GM12878 (cell line): ENCODE data around the gene HSFX3. TPM values are rescaled to one million over a fixed set of nuclear protein-coding genes. Genes with fewer than 3 reads are reported as not detected.

Experiments
- PKNOX1 ChIP-seq: fragments of 450-650 bp; IDR thresholded peaks from 2 replicates; pipeline ENCODE4 v1.6.1; 2016; ENCODE audit warnings: mild to moderate bottlenecking
- SIN3A ChIP-seq: IDR thresholded peaks from 2 replicates; pipeline ENCODE4 v1.6.1; 2012; ENCODE audit warnings: low read depth, low read length, improper control_type of control experiment
- YY1 ChIP-seq: IDR thresholded peaks from 2 replicates; pipeline ENCODE4 v1.6.1; 2011; ENCODE audit warnings: low read depth, mild to moderate bottlenecking, low read length
- ZNF384 ChIP-seq: IDR thresholded peaks from 2 replicates; pipeline ENCODE4 v1.6.1; 2012; ENCODE audit warnings: low read depth, mild to moderate bottlenecking, low read length, improper control_type of control experiment, borderline replicate concordance
- polyA plus RNA-seq, 11 experiments: library from polyadenylated mRNA; depleted of rRNA in 4 of 11; unstranded in 6 of 11; stranded (reverse) in 5 of 11; fragments of >200 nt; fragmentation: Nextera tagmentation in 4 of 11; fragmentation: Illumina TruSeq in 1 of 11; extraction: Ambion mirVana in 4 of 11; extraction: Trizol in 1 of 11; gene quantifications; 1 replicate in 1 of 11; 2 replicates in 10 of 11; pipeline versions ENCODE4 v1.2.1 to v1.2.3, GENCODE V29; 2011 to 2016; ENCODE audit warnings: inconsistent platforms in 2 of 11, missing spikeins in 2 of 11, low read depth in 1 of 11
- total RNA-seq, 4 experiments: library from RNA; depleted of rRNA in 3 of 4; stranded (reverse); fragments of >200 nt in 3 of 4; fragmentation: Illumina TruSeq in 1 of 4; extraction: Trizol in 1 of 4; gene quantifications; 2 replicates each; pipeline versions ENCODE4 v1.2.1 to v1.2.3, GENCODE V29; 2013 to 2021

Gene HSFX3
- total and polyA plus RNA-seq, 10 of the 15 experiments (the other 5 are each of a cell fraction or from before 2014, with no cell fraction given), result 0.05 to 0.40 (median 0.29) TPM; not detected in 5

DNA sequence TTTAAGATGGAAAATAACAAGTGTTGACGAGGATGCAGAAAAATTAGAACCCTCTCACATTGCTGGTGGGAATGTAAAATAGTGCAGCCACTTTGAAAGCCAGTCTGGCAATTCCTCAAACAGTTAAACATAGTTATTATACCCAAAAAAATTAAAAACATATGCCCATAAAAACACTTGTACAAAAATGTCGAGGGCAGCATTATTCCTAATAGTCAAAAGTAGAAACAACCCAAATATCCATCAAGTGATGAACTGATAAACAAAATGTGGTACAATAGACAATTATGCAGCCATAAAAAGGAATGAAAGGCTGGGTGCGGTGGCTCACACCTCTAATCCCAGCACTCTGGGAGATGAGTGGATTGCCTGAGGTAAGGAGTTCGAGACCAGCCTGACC, 51.0 kb downstream of the HSFX3 start (continued):
- no peak for TF ChIP-seq SIN3A
- no peak for TF ChIP-seq PKNOX1
- TF ChIP-seq YY1, result no peak
- no peak for TF ChIP-seq ZNF384

Other genes with a start within 250 kb of the HSFX3 start
Only the 7 nearest of the 8 such genes appear.
- gene IDS, start 44.6 kb downstream of the HSFX3 start, total RNA-seq (2014; rRNA removed), result 48.2 and 51.2 TPM in 2 replicates
- gene IDS, start 44.6 kb downstream of the HSFX3 start, total RNA-seq (2014; rRNA removed; fragmentation: Illumina TruSeq; extraction: Trizol), result 23.8 and 26.8 TPM in 2 replicates
- gene IDS, start 44.6 kb downstream of the HSFX3 start, total RNA-seq (2021), result 51.3 and 52.2 TPM in 2 replicates
- gene IDS, start 44.6 kb downstream of the HSFX3 start, polyA plus RNA-seq (2011; rRNA removed), result 59.3 and 79.1 TPM in 2 replicates
- 53.1 and 63.4 TPM in 2 replicates for gene IDS, start 44.6 kb downstream of the HSFX3 start, polyA plus RNA-seq (2014; fragmentation: Illumina TruSeq; extraction: Trizol)
- gene IDS, start 44.6 kb downstream of the HSFX3 start, polyA plus RNA-seq (2014; fragmentation: Nextera tagmentation; extraction: Ambion mirVana), result 1 to 10 TPM; 6.1 to 9.6 TPM
- gene IDS, start 44.6 kb downstream of the HSFX3 start, polyA plus RNA-seq (2014; rRNA removed), result 47.2 and 52.4 TPM in 2 replicates
- 10 to 100 TPM; 62.4 to 66.6 TPM for gene IDS, start 44.6 kb downstream of the HSFX3 start, polyA plus RNA-seq (2016; fragmentation: Nextera tagmentation; extraction: Ambion mirVana)
- gene EOLA1, start 8.9 kb downstream of the HSFX3 start, total RNA-seq (2014; rRNA removed), result 20.4 and 20.7 TPM in 2 replicates
- 22.0 and 24.6 TPM in 2 replicates for gene EOLA1, start 8.9 kb downstream of the HSFX3 start, total RNA-seq (2014; rRNA removed; fragmentation: Illumina TruSeq; extraction: Trizol)
- gene EOLA1, start 8.9 kb downstream of the HSFX3 start, total RNA-seq (2021), result 27.1 and 28.6 TPM in 2 replicates
- 42.3 and 42.8 TPM in 2 replicates for gene EOLA1, start 8.9 kb downstream of the HSFX3 start, polyA plus RNA-seq (2011; rRNA removed)
- 21.4 and 23.8 TPM in 2 replicates for gene EOLA1, start 8.9 kb downstream of the HSFX3 start, polyA plus RNA-seq (2014; fragmentation: Illumina TruSeq; extraction: Trizol)
- gene EOLA1, start 8.9 kb downstream of the HSFX3 start, polyA plus RNA-seq (2014; fragmentation: Nextera tagmentation; extraction: Ambion mirVana), result 10 to 100 TPM in 1 of 2 experiments, 1 to 10 TPM in 1; 9.2 to 17.6 TPM
- gene EOLA1, start 8.9 kb downstream of the HSFX3 start, polyA plus RNA-seq (2014; rRNA removed), result 24.7 and 27.1 TPM in 2 replicates
- 10 to 100 TPM; 26.5 to 26.6 TPM for gene EOLA1, start 8.9 kb downstream of the HSFX3 start, polyA plus RNA-seq (2016; fragmentation: Nextera tagmentation; extraction: Ambion mirVana)
- gene MAGEA9B, start 37.5 kb upstream of the HSFX3 start, total RNA-seq (2014; rRNA removed), result not detected in 2 replicates
- gene MAGEA9B, start 37.5 kb upstream of the HSFX3 start, total RNA-seq (2014; rRNA removed; fragmentation: Illumina TruSeq; extraction: Trizol), result not detected in 2 replicates
- not detected in 2 replicates for gene MAGEA9B, start 37.5 kb upstream of the HSFX3 start, total RNA-seq (2021)
- 0.06 and 0.08 TPM in 2 replicates for gene MAGEA9B, start 37.5 kb upstream of the HSFX3 start, polyA plus RNA-seq (2011; rRNA removed)
- gene MAGEA9B, start 37.5 kb upstream of the HSFX3 start, polyA plus RNA-seq (2014; fragmentation: Illumina TruSeq; extraction: Trizol), result not detected in 2 replicates
- gene MAGEA9B, start 37.5 kb upstream of the HSFX3 start, polyA plus RNA-seq (2014; fragmentation: Nextera tagmentation; extraction: Ambion mirVana), result not detected
- not detected in 2 replicates for gene MAGEA9B, start 37.5 kb upstream of the HSFX3 start, polyA plus RNA-seq (2014; rRNA removed)
- gene MAGEA9B, start 37.5 kb upstream of the HSFX3 start, polyA plus RNA-seq (2016; fragmentation: Nextera tagmentation; extraction: Ambion mirVana), result not detected
- 0.11 TPM in 1 of 2 replicates, not detected in the other for gene HSFX2, start 45.4 kb upstream of the HSFX3 start, total RNA-seq (2014; rRNA removed)
- 0.18 TPM in 1 of 2 replicates, not detected in the other for gene HSFX2, start 45.4 kb upstream of the HSFX3 start, total RNA-seq (2014; rRNA removed; fragmentation: Illumina TruSeq; extraction: Trizol)
- not detected in 2 replicates for gene HSFX2, start 45.4 kb upstream of the HSFX3 start, total RNA-seq (2021)
- gene HSFX2, start 45.4 kb upstream of the HSFX3 start, polyA plus RNA-seq (2011; rRNA removed), result 0.07 TPM in 1 of 2 replicates, not detected in the other
- not detected in 2 replicates for gene HSFX2, start 45.4 kb upstream of the HSFX3 start, polyA plus RNA-seq (2014; fragmentation: Illumina TruSeq; extraction: Trizol)
- gene HSFX2, start 45.4 kb upstream of the HSFX3 start, polyA plus RNA-seq (2014; fragmentation: Nextera tagmentation; extraction: Ambion mirVana), result not detected
- 0.14 TPM in 1 of 2 replicates, not detected in the other for gene HSFX2, start 45.4 kb upstream of the HSFX3 start, polyA plus RNA-seq (2014; rRNA removed)
- not detected for gene HSFX2, start 45.4 kb upstream of the HSFX3 start, polyA plus RNA-seq (2016; fragmentation: Nextera tagmentation; extraction: Ambion mirVana)
- gene TMEM185A, start 81.9 kb upstream of the HSFX3 start, total RNA-seq (2014; rRNA removed), result 11.9 and 12.5 TPM in 2 replicates
- 9.6 and 11.0 TPM in 2 replicates for gene TMEM185A, start 81.9 kb upstream of the HSFX3 start, total RNA-seq (2014; rRNA removed; fragmentation: Illumina TruSeq; extraction: Trizol)
- 13.0 and 15.0 TPM in 2 replicates for gene TMEM185A, start 81.9 kb upstream of the HSFX3 start, total RNA-seq (2021)
- 24.5 and 25.1 TPM in 2 replicates for gene TMEM185A, start 81.9 kb upstream of the HSFX3 start, polyA plus RNA-seq (2011; rRNA removed)
- gene TMEM185A, start 81.9 kb upstream of the HSFX3 start, polyA plus RNA-seq (2014; fragmentation: Illumina TruSeq; extraction: Trizol), result 11.2 and 11.5 TPM in 2 replicates
- 1 to 10 TPM; 2.4 to 3.9 TPM for gene TMEM185A, start 81.9 kb upstream of the HSFX3 start, polyA plus RNA-seq (2014; fragmentation: Nextera tagmentation; extraction: Ambion mirVana)
- gene TMEM185A, start 81.9 kb upstream of the HSFX3 start, polyA plus RNA-seq (2014; rRNA removed), result 11.6 and 11.9 TPM in 2 replicates
- gene TMEM185A, start 81.9 kb upstream of the HSFX3 start, polyA plus RNA-seq (2016; fragmentation: Nextera tagmentation; extraction: Ambion mirVana), result 10 to 100 TPM; 16.8 to 19.1 TPM
- gene MAGEA11, start 162.1 kb upstream of the HSFX3 start, total RNA-seq (2014; rRNA removed), result not detected in 2 replicates
- gene MAGEA11, start 162.1 kb upstream of the HSFX3 start, total RNA-seq (2014; rRNA removed; fragmentation: Illumina TruSeq; extraction: Trizol), result not detected in 2 replicates
- gene MAGEA11, start 162.1 kb upstream of the HSFX3 start, total RNA-seq (2021), result not detected in 2 replicates
- not detected in 2 replicates for gene MAGEA11, start 162.1 kb upstream of the HSFX3 start, polyA plus RNA-seq (2011; rRNA removed)
- not detected in 2 replicates for gene MAGEA11, start 162.1 kb upstream of the HSFX3 start, polyA plus RNA-seq (2014; fragmentation: Illumina TruSeq; extraction: Trizol)
- under 1 TPM in 1 of 2 experiments, not detected in 1; 0.07 TPM for gene MAGEA11, start 162.1 kb upstream of the HSFX3 start, polyA plus RNA-seq (2014; fragmentation: Nextera tagmentation; extraction: Ambion mirVana)
- gene MAGEA11, start 162.1 kb upstream of the HSFX3 start, polyA plus RNA-seq (2014; rRNA removed), result not detected in 2 replicates
- gene MAGEA11, start 162.1 kb upstream of the HSFX3 start, polyA plus RNA-seq (2016; fragmentation: Nextera tagmentation; extraction: Ambion mirVana), result not detected
- gene HSFX1, start 224.1 kb upstream of the HSFX3 start, total RNA-seq (2014; rRNA removed), result 0.16 and 0.34 TPM in 2 replicates
- 0.09 and 0.14 TPM in 2 replicates for gene HSFX1, start 224.1 kb upstream of the HSFX3 start, total RNA-seq (2014; rRNA removed; fragmentation: Illumina TruSeq; extraction: Trizol)
- 0.35 and 0.56 TPM in 2 replicates for gene HSFX1, start 224.1 kb upstream of the HSFX3 start, total RNA-seq (2021)
- gene HSFX1, start 224.1 kb upstream of the HSFX3 start, polyA plus RNA-seq (2011; rRNA removed), result 0.15 and 0.16 TPM in 2 replicates
- 0.10 TPM in 1 of 2 replicates, not detected in the other for gene HSFX1, start 224.1 kb upstream of the HSFX3 start, polyA plus RNA-seq (2014; fragmentation: Illumina TruSeq; extraction: Trizol)
- not detected for gene HSFX1, start 224.1 kb upstream of the HSFX3 start, polyA plus RNA-seq (2014; fragmentation: Nextera tagmentation; extraction: Ambion mirVana)
- 0.06 and 0.25 TPM in 2 replicates for gene HSFX1, start 224.1 kb upstream of the HSFX3 start, polyA plus RNA-seq (2014; rRNA removed)
- gene HSFX1, start 224.1 kb upstream of the HSFX3 start, polyA plus RNA-seq (2016; fragmentation: Nextera tagmentation; extraction: Ambion mirVana), result under 1 TPM in 1 of 2 experiments, not detected in 1; 0.09 TPM